Dendritic cell treated with granulocyte-macrophage colony-stimulating factor and Interleukin-4, amounts not matched to agents 40 ng/mL and 50 ng/mL, for 4 days (primary cell): Measurements from ENCODE around the gene IGSF23.
A peak's percentile ranks its signal among the peaks of the same experiment; 100 is the strongest.
"Not testable (repeated sequence)": the region's sequence is repeated elsewhere in the genome, so short reads cannot be mapped to it uniquely, and the experiment has no call there.

Experiments
- H3K27ac Mint-ChIP-seq: one replicate; pipeline ENCODE4 v1.8.0; 2022; ENCODE audit warnings: mild to moderate bottlenecking, mixed read lengths
- H3K27me3 Mint-ChIP-seq: one replicate; pipeline ENCODE4 v1.8.0; 2022; ENCODE audit warnings: mild to moderate bottlenecking, mixed read lengths
- H3K36me3 Mint-ChIP-seq: one replicate; pipeline ENCODE4 v1.8.0; 2022; ENCODE audit warnings: low read depth, mixed read lengths
- H3K4me1 Mint-ChIP-seq: one replicate; pipeline ENCODE4 v1.8.0; 2022; ENCODE audit warnings: low read depth, mixed read lengths
- H3K4me3 Mint-ChIP-seq: one replicate; pipeline ENCODE4 v1.8.0; 2022; ENCODE audit warnings: mild to moderate bottlenecking, moderate library complexity, mixed read lengths
- H3K9me3 Mint-ChIP-seq: one replicate; pipeline ENCODE4 v1.8.0; 2022; ENCODE audit warnings: mixed read lengths
- intact Hi-C: fragments of 100-400 bp; cut with micrococcal nuclease; formaldehyde crosslinking; loops from one replicate; pipeline ENCODE4 v1.15.0; 2022

The IGSF23 gene

GRCh38 chr19:44683434-44684210, 70.3 kb downstream of the IGSF23 start:
- Mint-ChIP-seq H3K27ac (peak overlapping the region; percentile 81), H3K36me3 (no peaks in the 10 kb centered on the region), H3K9me3 (no peaks in the 10 kb centered on the region), H3K27me3 (no peaks in the 10 kb centered on the region), H3K4me3 (no peak overlapping the region), H3K4me1 (peaks cover 53% of the 10 kb centered on the region)
- intact Hi-C loops, result no loop called here

GRCh38 chr19:44684396-44684795, 71.0 kb downstream of the IGSF23 start:
- H3K27me3 Mint-ChIP-seq, intact Hi-C loops, H3K9me3 Mint-ChIP-seq, H3K36me3 Mint-ChIP-seq: not testable (repeated sequence)
- Mint-ChIP-seq H3K4me3 (peak overlapping the region; percentile 18), H3K27ac (peak overlapping the region; percentile 81), H3K4me1 (peaks cover 60% of the 10 kb centered on the region)

GRCh38 chr19:44684892-44685863, 71.8 kb downstream of the IGSF23 start:
- H3K9me3 Mint-ChIP-seq, result no peaks in the 10 kb centered on the region
- H3K36me3 Mint-ChIP-seq, result no peaks in the 10 kb centered on the region
- peaks cover 68% of the 10 kb centered on the region for H3K4me1 Mint-ChIP-seq
- peak overlapping the region; percentile 81 for H3K27ac Mint-ChIP-seq
- no peaks in the 10 kb centered on the region for H3K27me3 Mint-ChIP-seq
- intact Hi-C loops, result no loop called here
- H3K4me3 Mint-ChIP-seq, result peak overlapping the region; percentile 18

GRCh38 chr19:44685877-44686276, 72.5 kb downstream of the IGSF23 start:
- peaks cover 69% of the 10 kb centered on the region for H3K4me1 Mint-ChIP-seq
- no peaks in the 10 kb centered on the region for H3K27me3 Mint-ChIP-seq
- H3K9me3 Mint-ChIP-seq, result no peaks in the 10 kb centered on the region
- peak overlapping the region; percentile 48 for H3K4me3 Mint-ChIP-seq
- intact Hi-C loops, result no loop called here
- H3K36me3 Mint-ChIP-seq, result no peaks in the 10 kb centered on the region
- peak overlapping the region; percentile 81 for H3K27ac Mint-ChIP-seq
